Dermis blood vessel endothelial cell (primary cell): ENCODE measurements around the gene PRPH. TPM values are rescaled to one million over a fixed set of nuclear protein-coding genes. Genes with fewer than 3 reads are reported as not detected.
"Not testable (repeated sequence)": the region's sequence is repeated elsewhere in the genome, so short reads cannot be mapped to it uniquely, and the experiment has no call there.

ENCODE experiments used
- DNase-seq: peaks from one replicate; pipeline ENCODE4 v3.0.0; 2010
- total RNA-seq: library from RNA; depleted of rRNA; stranded (reverse); fragments of >200 nt; gene quantifications from 2 replicates; pipeline ENCODE4 v1.2.3, GENCODE V29; 2014

Gene PRPH
- total RNA-seq, 1 donor from 2014 or later: not detected

DNA sequence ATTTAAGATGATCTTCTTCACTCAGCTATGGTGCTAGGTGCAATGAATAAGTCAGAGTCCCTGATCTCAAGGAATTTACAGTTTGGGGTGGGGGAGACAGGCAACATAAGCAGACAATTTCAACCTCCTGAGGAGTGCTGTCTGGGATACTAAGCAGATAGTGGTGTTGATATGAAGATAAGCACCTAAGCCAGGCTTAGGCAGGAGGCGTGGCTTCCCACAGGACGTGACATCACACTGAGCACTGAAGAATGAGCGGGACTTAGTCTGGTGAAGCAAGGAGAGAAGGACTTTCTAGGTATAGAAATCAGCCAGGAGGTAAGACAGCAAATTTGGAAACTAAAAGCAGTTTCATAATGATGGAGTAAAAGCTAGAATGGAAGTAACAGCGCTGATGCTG, 6.8 kb downstream of the PRPH start:
- no peak for DNase-seq

DNA sequence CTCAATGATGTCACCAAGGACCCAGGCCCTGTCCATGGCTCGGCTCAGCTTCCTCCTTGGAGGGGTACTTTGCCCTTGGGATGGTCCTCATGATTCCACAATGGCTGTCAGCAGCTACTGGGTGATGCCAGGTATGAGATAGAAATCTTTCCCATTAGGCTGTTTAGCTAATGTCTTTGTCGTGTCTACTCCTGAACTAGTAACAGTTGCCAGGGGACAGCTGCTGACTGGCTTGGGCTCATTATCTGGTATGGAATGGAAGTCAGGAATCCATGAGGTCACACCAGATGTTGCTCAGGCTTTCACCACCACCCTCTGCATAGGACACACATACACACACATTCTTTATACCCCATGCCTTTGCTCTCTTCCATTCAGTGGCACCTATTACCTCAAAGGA, 9.2 kb downstream of the PRPH start:
- DNase-seq: no peak

DNA sequence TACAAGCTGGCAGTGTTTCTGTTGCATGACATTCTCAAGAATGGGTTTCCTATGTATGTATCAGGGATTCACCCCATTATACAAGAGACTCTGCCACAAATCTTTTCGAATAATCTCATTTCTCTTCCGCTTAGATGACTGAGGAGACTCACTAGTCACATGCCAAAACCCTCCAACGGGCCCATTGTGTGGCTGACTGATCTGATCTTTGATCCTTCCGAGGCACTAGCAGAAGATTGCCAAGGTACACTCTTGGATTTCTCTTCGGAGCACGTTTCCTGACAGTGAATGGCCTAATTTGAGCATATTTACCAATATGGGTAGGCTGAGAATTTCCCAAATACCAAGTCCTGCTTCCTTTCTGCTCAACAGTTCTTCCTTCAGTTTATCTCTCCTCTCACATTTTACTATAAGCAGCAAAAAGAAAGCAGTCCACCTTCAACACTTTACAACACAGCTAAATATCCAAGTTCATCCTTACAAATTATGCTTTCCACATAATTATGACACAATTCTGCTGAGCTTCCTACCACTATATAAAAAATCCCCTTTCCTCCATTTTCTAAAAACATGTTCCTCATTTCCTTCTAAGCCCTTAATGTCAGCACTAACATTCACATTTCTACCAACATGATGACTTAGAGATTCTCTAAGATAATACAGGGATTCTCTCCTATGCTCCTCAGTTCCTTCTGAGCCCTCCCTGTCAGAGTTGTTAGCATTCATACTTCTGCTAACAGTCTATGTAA, 11.0 kb downstream of the PRPH start:
- no peak for DNase-seq

DNA sequence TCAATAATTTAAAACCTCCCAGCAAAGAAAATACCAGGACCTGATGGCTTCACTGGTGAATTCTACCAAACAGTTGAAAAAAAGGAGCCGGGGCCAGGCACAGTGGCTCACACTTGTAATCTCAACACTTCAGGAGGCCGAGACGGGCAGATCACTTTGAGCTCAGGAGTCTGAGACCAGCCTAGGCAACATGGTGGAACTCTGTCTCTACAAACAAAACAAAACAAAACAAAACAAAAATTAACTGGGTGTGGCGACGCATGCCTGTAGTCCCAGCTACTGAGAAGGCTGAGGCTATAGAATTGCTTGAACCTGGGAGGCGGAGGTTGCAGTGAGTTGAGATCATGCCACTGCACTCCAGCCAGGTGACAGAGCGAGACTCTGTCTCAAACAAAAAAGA, 14.4 kb downstream of the PRPH start:
- no peak for DNase-seq

DNA sequence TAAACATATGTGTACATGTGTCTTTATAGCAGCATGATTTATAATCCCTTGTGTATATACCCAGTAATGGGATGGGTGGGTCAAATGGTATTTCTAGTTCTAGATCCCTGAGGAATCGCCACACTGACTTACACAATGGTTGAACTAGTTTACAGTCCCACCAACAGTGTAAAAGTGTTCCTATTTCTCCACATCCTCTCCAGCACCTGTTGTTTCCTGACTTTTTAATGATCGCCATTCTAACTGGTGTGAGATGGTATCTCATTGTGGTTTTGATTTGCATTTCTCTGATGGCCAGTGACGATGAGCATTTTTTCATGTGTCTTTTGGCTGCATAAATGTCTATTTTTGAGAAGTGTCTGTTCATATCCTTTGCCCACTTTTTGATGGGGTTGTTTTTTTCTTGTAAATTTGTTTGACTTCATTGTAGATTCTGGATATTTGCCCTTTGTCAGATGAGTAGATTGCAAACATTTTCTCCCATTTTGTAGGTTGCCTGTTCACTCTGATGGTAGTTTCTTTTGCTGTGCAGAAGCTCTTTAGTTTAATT, 15.6 kb downstream of the PRPH start:
- DNase-seq: not testable (repeated sequence)

DNA sequence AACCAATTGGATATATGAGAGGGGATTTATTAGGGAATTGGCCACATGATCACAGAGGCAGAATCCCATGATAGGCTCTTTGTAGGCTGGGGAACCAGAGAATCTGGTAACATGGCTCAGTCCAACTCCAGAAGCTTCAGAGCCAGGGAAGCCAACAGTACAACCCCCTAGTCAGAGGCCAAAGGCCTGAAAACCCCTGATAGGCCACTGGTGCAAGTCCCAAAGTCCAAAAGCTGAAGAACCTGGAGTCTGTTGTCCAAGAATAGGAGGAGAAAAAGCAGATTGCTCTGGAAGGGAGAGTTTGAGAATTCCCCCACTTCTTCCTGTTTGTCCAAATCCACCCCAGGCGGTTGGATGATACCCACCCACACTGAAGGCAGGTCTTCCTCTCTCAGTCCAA, 19.9 kb downstream of the PRPH start:
- DNase-seq: no peak

DNA sequence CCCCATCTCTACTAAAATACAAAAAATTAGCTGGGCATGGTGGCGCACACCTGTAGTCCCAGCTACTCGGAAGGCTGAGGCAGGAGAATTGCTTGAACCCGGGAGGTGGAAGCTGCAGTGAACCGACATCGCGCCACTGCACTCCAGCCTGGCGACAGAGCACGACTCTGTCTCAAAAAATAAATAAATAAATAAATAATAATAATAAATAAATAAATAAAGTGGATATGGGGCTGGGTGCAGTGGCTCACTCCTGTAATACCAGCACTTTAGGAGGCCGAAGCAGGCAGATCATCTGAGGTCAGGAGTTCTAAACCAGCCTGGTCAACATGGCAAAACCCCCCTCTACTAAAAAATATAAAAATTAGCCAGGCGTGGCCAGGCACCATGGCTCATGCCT, 22.2 kb downstream of the PRPH start:
- DNase-seq: not testable (repeated sequence)

DNA sequence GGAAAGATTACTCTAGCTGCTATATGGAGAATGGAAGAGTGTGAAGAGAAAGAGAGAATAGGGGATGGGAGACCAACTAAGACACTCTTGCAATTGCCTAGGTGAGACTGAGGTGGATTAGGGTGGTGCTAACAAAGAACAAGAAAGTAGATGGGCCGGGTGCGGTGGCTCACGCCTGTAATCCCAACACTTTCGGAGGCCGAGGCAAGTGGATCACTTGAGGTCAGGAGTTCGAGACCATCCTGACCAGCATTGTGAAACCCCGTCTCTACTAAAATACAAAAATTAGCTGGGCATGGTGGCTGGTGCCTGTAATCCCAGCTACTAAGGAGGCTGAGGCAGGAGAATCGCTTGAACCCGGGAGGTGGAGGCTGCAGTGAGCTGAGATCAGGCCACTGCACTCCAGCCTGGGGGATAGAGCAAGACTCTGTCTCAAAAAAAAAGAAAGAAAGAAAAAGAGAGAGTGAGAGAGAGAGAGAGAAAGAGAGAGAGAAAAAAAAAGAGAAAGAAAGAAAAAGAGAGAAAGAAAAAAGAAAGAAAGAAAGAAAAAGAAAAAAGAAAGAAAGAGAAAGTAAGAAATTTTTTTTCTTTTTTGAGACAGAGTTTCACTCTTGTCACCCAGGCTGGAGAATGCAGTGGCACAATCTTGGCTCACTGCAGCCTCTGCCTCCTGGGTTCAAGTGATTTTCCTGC, 25.6 kb downstream of the PRPH start:
- DNase-seq: not testable (repeated sequence)

DNA sequence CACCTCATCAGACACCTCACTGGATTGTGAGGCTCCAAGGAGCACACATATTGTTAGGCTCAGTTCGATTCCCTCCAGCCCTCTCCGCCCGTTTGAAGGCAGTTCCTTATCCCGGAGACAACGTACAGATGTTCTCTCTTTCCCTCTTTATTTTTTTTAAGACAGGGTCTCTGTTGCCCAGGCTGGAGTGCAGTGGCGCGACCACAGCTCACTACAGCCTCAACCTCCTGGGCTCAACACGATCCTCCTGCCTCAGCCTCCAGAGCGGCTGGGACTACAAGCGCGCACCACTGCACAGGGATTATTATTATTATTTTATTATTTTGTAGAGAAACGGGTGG, 27.4 kb downstream of the PRPH start:
- no peak for DNase-seq

DNA sequence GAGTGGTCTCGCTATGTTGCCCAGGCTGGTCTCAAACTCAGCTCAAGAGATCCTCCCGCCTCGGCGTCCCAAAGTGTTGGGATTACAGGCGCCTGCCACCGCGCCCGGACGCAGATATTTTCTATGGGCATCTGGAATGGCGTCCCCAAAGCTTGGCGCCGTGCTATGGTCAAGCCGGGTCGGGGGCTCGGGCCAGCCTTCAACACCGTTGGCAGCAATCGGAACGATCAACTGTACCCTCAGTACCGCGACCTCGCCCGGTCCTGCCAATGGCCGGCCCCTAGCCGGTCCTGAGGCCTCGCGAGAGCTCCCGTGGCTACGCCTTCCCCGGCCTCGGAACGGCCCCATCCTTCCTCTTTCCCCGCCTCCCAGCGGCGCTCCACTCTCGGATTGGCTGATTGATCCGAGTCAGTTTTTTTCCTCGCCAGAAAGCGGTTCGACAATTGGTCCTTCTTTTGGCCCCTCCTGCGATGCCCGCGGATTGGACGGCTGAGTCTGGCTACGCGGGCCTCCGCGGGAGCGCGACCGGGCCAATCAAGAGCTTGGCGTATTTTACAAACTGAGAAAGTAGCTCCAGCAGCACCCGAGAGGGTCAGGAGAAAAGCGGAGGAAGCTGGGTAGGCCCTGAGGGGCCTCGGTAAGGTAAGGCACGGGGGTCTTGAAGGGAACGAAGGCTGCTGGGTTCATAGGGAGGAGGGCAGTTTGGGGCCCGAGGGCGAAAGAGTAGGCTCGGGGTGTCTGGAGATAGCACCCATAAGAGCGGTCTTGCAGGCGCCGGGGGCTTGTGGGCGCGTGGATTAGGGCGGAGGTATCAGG, 28.0 kb downstream of the PRPH start, which contains the start of gene TROAP:
Gene TROAP, plus strand, starts transcription at position 548 of the 816 bp plus-strand sequence. CDS start 354 bp downstream, outside the sequence.
- DNase-seq: peak; percentile 99

DNA sequence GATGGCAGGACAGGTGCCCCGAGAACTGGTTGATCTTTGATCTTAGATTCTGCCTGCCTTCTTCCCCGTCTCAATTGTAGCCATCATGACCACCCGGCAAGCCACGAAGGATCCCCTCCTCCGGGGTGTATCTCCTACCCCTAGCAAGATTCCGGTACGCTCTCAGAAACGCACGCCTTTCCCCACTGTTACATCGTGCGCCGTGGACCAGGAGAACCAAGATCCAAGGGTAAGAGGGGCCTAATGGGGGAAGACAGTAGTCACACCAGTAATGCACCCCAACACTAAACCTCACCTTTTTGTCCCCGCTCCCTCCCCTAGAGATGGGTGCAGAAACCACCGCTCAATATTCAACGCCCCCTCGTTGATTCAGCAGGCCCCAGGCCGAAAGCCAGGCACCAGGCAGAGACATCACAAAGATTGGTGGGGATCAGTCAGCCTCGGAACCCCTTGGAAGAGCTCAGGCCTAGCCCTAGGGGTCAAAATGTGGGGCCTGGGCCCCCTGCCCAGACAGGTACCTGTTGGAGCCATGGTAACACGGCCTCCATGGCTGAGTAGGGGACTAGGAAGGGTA, 28.7 kb downstream of the PRPH start:
- DNase-seq: no peak

DNA sequence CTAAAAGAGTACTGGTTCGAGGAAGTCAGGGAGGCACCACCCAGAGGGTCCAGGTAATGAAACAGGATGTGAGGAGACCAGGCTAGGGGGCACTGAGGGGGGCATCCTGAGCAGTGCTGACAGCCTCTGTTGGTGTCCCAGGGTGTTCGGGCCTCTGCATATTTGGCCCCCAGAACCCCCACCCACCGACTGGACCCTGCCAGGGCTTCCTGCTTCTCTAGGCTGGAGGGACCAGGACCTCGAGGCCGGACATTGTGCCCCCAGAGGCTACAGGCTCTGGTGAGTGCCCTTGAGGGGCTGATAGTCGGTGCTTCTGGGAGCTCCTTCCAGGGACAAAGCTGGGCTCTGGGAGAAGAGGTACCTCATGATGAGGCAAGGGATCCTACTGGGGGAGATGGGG, 30.7 kb downstream of the PRPH start:
- no peak for DNase-seq

DNA sequence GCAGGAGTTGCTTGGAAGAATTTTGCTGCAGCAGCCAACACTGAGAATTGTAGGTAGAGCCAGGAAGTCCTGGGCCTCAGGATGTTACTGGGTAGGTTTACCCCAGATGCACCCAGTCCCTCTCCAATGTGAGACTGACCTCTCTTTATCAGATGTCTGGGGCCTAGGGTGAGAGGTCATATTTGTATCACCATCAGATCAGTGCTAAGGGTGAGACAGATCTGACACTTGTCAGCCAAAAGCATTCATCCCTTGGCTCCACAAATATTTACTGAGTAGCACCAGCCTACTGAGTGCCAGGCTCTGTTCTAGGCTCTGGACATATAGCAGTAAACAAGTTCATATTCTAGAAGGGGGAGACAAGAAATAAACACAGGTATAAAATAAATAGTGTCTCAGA, 32.4 kb downstream of the PRPH start:
- no peak for DNase-seq

DNA sequence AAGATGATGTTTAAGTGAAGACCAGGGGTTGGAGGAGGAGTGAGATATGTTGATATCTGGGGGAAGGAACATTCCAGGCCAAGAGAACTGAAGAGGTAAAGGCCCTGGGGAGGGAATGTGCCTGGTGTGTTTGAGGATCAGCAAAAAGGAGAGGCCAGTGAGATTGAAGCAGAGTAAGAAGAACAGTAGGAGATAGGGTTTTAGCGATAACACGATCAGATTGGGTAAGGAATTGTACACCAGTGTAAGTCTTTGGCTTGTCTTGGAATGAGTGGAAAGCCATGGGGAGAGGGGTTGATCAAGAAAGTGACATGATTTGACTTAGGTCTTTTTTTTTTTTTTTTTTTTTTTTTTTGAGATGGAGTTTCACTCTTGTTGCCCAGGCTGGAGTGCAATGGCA, 32.9 kb downstream of the PRPH start:
- DNase-seq: no peak

DNA sequence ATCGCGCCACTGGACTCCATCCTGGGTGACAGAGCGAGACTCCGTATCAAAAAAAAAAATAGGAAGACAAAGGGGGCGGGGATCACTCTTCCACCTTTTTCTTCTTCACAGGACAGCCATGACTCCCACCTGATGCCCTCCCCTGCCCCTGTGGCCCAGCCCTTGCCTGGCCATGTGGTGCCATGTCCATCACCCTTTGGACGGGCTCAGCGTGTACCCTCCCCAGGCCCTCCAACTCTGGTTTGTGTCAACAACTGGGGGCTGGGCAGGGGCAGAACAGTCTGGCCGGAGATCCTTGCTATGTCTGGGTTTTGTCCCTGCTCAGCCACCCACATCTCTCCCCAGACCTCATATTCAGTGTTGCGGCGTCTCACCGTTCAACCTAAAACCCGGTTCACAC, 33.9 kb downstream of the PRPH start:
- no peak for DNase-seq

DNA sequence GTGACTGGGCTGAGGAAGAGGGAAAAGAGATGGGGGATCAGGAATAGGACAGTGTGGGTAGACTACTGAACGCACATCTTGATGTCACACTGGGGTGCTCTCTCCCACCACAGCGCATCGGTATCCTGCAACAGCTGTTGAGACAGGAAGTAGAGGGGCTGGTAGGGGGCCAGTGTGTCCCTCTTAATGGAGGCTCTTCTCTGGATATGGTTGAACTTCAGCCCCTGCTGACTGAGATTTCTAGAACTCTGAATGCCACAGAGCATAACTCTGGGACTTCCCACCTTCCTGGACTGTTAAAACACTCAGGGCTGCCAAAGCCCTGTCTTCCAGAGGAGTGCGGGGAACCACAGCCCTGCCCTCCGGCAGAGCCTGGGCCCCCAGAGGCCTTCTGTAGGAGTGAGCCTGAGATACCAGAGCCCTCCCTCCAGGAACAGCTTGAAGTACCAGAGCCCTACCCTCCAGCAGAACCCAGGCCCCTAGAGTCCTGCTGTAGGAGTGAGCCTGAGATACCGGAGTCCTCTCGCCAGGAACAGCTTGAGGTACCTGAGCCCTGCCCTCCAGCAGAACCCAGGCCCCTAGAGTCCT, 35.2 kb downstream of the PRPH start:
- DNase-seq: no peak

DNA sequence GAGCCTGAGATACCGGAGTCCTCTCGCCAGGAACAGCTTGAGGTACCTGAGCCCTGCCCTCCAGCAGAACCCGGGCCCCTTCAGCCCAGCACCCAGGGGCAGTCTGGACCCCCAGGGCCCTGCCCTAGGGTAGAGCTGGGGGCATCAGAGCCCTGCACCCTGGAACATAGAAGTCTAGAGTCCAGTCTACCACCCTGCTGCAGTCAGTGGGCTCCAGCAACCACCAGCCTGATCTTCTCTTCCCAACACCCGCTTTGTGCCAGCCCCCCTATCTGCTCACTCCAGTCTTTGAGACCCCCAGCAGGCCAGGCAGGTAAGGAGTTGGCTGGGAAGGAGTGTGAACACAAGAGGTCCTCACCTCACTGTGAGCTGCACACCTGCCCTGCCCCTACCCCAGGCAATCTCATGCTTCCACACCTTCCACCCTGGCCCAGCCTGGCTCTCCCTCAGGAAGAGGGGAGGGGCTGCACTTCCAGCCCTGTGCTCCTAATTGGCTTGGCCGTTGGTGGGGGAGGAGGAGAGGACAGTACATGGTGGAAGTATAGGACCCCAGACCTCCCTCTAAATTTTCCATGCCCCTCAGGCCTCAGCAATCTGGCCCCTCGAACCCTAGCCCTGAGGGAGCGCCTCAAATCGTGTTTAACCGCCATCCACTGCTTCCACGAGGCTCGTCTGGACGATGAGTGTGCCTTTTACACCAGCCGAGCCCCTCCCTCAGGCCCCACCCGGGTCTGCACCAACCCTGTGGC, 35.9 kb downstream of the PRPH start:
- no peak for DNase-seq

DNA sequence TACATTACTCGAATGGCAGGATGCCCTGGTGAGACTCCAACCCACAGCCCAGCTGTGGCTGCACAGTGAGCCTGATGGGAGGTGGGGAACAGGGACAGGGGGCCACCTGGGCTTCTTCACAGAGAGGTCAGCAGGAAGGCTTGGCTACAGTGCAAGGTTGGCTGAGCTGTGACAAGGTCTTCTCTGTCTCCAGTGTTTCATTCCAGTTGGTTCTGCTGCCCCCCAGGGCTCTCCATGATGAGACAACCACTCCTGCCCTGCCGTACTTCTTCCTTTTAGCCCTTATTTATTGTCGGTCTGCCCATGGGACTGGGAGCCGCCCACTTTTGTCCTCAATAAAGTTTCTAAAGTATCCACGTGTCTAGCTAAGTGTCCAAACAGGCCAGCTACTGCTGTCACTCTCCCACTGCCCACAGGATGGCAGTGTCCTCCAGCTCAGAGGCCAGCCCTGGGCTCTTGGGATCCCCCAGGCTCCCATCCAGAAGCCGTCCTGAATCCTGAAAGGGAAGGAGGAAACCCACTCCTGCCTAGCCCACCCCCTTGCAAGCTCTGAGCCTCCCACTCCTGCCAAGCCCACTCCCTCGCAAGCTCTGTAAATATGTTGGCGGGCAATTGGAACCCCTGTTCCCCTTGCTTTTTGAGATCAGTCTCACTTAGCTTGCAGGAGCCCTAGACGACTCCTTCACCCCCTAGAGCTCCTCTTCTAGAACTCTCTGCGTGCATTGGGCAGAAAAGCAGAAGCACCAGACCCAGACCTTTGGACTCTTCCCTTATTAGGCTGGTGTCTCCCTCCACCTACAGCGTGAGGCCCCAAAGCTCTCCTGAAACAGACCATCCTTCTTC, 36.7 kb downstream of the PRPH start:
- peak; percentile 90 for DNase-seq

DNA sequence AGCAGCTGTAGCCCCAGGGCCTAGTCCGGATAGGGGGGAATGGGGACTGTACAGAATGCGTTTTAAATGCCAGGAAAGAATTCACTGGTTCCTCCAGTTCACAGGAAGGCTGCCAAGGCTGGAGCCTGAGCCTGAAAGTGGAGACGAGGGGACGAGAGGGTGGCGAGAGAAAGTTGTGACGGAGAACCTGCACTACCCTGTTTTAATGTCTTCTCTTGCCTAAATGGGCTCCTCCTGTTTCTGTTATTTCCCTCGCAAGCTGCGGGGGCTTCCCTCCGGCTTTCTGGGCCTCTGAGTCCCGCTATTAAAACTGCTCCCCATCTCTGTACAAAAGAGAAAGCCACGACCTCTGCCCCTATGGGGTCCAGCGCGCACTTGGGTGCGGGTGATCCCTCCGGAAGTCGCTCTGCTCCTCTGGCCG, 37.5 kb downstream of the PRPH start:
- no peak for DNase-seq

DNA sequence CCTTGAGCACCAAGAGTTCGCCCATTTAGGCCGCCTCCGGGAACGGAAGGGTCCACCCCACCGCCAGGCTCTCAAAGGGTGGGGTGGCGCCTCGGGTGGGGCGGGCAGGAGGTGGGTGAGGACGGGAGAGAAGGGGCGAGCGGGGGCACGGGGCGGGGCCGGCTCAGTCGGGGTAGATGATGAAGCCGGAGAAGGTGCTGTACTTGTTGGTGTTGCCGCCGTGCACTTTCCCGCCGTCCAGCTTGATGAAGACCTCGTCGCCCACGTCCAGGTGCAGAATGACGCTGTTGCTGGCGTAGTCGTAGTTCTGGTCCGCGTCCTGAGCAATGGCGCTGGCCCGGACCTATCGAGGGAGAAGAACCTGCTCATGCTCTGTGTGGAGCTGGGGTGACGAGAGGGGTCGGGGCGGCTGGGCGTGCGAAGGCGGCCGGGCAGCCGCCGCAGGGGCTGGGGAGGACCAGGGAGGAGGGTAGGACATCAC, 38.0 kb downstream of the PRPH start:
- peak; percentile 12 for DNase-seq

DNA sequence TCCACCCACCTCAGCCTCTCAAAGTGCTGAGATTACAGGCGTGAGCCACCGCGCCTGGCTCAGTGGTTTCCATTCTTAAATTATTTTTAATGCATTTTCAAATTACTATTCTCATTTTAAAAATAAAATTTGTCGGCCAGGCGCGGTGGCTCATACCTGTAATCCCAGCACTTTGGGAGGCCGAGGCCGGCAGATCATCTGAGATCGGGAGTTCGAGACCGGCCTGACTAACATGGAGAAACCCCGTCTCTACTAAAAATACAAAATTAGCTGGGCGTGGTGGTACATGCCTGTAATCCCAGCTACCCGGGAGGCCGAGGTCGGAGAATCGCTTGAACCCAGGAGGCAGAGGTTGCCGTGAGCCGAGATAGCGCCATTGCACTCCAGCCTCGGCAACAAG, 38.8 kb downstream of the PRPH start:
- DNase-seq: not testable (repeated sequence)
